Esophagus muscularis mucosa (tissue), 3 donors: ENCODE results near the gene TNRC18.

Experiments
- POLR2AphosphoS5 ChIP-seq, 2 donors: sonication (generic); formaldehyde crosslinking; IDR thresholded peaks; one replicate each; pipeline ENCODE4 v1.6.1; 2017; ENCODE audit warnings: antibody characterized with exemption in 2 of 2
- TF ChIP-seq, protein P1 (sequence below), 3 experiments: fragments of 200-600 bp in 2 of 3; fragments of 450-650 bp in 1 of 3; sonication (generic) in 2 of 3; IDR thresholded peaks; one replicate each; pipeline ENCODE4 v1.5.1; 2017 to 2019; ENCODE audit warnings: antibody characterized with exemption in 3 of 3, mild to moderate bottlenecking in 2 of 3, moderate library complexity in 1 of 3

DNA sequence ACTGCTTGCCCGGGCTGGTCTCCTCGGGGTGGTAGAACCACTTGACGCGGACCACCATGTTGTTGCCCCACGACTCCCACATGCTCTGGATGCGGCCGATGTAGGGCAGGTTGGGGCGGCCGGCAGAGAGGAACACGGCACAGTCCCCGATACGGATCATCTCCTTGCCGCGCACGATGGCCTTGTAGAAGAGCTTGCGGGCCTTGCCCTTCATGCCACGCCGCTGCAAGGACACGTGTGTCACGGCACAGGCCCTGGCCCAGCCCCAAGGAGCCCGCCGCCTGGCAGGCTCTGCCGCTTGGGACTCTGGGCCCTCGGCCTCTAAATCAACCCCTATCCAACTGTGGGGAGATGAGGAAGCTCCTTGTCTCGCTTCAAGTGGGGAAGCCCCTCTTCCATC, 114.5 kb downstream of the TNRC18 start:
- TF ChIP-seq, protein P1, sequence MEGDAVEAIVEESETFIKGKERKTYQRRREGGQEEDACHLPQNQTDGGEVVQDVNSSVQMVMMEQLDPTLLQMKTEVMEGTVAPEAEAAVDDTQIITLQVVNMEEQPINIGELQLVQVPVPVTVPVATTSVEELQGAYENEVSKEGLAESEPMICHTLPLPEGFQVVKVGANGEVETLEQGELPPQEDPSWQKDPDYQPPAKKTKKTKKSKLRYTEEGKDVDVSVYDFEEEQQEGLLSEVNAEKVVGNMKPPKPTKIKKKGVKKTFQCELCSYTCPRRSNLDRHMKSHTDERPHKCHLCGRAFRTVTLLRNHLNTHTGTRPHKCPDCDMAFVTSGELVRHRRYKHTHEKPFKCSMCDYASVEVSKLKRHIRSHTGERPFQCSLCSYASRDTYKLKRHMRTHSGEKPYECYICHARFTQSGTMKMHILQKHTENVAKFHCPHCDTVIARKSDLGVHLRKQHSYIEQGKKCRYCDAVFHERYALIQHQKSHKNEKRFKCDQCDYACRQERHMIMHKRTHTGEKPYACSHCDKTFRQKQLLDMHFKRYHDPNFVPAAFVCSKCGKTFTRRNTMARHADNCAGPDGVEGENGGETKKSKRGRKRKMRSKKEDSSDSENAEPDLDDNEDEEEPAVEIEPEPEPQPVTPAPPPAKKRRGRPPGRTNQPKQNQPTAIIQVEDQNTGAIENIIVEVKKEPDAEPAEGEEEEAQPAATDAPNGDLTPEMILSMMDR (IDR thresholded peaks at IDR 0.05): no peak
- TF ChIP-seq POLR2AphosphoS5 (IDR thresholded peaks at IDR 0.05): no peak
